Subcutaneous adipose tissue (tissue), 4 donors: Measurements from ENCODE around the gene INPP5E. TPM values are rescaled to one million over a fixed set of nuclear protein-coding genes. Genes with fewer than 3 reads are reported as not detected.

Source experiments
- total RNA-seq, 4 donors: library from RNA; depleted of rRNA; stranded (reverse); fragments of >200 nt; gene quantifications; one replicate each; pipeline ENCODE4 v1.1.0, GENCODE V29; 2016
- TF ChIP-seq, protein P1 (sequence below): fragments of 450-650 bp; IDR thresholded peaks from one replicate; pipeline ENCODE4 v1.5.1; 2016; ENCODE audit warnings: low read depth, mild to moderate bottlenecking, control low read depth, antibody characterized with exemption, moderate library complexity

Gene INPP5E
- total RNA-seq, 4 donors from 2014 or later: 4.4 to 12.8 (median 5.0) TPM

DNA sequence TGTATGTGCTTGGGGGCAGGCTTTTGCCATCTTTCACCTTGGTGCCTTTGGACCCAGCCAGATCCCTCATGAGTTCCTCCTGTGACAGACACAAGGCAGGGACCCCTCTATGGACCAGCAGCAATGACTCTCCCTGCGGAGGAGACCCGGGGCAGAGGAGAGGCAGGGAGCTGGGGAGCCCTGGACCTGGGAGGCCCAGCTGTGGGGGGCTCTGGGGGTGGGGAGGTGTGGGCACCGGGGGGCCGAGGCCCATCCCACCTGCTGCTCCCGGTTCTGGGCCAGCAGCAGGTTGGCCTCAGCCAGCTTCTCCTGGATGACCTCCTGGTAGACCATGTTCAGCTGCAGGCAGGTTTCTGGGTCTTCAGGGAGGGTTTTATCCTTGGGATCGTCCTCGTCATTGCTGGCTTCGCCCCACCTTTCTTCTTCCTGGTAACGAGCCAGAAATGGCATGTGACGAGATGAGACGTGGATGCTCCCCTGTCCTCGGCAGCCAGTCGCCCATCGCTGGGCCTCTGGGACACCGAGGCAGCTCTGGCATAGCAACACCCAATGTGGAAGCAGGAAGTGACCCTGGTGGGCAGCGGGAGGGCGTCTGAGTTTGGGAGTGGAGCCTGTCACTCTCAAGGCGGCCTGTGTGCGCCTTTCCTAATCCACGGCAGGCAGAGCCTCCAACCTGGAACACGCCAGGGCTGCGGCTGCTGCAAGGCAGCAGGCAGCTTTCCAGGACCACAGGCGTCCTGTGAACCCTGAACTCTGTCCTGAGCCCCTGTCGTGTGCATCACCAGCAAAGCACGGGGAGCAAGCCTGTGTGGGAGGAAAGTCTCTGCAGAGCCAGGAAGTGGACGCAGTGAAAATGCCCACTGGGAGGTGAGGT, 44.1 kb downstream of the INPP5E start:
- TF ChIP-seq, protein P1, sequence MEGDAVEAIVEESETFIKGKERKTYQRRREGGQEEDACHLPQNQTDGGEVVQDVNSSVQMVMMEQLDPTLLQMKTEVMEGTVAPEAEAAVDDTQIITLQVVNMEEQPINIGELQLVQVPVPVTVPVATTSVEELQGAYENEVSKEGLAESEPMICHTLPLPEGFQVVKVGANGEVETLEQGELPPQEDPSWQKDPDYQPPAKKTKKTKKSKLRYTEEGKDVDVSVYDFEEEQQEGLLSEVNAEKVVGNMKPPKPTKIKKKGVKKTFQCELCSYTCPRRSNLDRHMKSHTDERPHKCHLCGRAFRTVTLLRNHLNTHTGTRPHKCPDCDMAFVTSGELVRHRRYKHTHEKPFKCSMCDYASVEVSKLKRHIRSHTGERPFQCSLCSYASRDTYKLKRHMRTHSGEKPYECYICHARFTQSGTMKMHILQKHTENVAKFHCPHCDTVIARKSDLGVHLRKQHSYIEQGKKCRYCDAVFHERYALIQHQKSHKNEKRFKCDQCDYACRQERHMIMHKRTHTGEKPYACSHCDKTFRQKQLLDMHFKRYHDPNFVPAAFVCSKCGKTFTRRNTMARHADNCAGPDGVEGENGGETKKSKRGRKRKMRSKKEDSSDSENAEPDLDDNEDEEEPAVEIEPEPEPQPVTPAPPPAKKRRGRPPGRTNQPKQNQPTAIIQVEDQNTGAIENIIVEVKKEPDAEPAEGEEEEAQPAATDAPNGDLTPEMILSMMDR: no peak

DNA sequence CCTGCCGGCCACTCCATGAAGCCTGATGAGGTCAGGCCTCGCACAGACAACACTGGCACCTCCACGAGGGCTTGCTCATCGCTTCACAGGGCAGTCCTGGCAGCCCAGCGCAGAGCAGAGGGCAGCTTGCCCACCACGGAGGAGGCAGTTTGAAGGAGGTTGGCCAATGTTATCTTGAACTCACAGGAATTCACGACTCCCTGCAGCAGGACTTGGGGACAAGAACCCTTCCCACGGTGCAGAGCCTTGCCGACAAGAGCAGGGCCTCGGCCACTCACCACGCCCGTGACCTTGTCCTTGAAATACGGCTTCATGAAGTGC, 44.7 kb downstream of the INPP5E start:
- TF ChIP-seq, protein P1: no peak

DNA sequence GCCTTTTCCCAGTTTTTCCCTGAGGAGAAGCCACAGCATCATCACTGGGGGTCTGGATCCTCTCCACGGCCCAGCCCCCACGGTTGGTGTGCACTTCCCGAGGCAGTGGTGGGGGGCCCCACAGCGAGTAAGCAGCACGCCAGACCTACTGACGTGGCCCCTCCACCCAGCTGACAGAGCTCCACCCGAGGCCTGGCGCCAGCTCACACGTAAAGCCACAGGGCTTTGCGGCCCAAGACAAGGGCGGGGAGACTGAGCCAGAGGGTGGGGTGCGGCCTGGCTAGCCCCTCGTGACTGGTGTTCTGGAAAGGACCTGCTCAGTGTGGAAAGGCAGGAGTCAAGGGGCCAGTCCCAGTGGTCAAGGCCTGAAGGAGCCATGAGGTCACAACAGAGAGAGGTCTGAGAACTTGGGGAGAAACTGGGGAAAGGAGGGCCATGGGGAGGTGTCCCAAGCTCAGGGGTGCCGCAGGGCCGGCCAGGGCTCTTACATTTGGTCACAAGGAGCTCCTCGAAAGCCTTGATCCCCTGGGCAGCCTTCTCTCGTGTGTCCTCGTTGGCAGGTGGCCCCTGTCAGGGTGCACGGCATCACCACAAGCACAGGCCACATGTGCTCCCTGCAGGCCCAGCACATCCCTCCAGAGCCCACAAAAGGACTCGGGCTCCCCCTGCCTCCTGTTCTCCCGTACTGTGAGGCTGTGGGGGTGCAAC, 45.2 kb downstream of the INPP5E start:
- TF ChIP-seq, protein P1: no peak

DNA sequence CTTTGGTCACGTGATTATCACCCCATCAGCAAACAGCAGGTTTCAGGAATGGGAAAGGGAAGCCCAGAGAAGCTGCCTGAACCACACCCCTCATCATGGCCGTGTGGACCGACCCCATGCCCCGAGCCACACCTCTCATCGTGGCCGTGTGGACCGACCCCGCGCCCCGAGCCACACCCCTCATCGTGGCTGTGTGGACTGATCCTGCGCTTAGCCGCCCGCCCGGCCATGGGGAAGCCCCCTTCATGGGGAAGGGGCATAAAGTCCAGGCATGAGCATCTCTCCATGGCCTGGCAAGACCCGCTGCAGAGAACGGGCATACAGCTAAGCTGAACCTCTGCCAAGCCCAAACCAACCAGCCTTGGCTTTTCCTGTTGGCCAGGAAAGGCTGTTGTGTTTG, 46.1 kb downstream of the INPP5E start:
- TF ChIP-seq, protein P1: no peak

DNA sequence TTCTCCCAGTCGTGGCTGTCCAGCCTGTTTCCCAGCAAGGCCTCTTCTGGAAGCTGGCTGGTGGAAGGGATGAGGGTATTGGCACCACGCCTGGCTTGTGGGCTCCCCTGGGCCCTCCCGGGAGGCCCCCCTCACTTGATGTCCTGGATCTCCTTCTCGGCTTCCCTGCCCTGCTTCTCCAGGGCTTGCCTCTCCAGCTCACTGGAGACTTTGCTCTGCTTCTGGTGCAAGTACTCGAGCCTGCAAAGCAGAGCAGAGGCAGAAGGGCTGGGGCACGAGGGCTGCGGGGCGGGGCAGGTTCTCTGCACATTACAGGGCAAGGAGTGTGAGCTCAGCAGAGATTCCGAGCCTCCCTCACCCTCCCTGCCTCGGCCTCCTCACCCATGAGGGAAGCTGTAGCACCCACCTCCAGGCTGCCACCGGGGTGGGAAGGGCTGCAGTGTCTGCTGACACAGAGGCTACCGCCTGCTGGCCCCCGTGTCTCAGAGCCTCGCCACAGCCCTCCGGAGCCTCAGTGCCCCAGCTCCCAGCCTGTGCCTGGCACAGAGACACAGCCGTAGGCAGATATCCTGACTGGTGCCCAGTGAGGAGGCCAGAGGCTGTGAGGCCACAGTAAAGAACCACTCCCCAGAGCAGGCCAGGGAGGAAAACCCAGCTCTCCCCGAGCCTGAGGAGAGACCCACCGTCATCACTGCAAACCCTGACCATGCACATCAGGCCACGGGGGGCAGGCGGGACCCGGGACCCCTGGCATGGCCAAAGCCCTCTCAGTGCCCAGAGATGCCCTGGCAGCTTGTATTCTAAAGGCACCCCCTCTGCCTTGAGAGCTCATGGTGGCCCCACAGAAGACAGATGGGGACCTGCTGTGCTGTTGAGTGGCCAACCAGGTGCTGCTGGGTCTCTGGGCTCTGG, 46.9 kb downstream of the INPP5E start:
- TF ChIP-seq, protein P1: no peak

DNA sequence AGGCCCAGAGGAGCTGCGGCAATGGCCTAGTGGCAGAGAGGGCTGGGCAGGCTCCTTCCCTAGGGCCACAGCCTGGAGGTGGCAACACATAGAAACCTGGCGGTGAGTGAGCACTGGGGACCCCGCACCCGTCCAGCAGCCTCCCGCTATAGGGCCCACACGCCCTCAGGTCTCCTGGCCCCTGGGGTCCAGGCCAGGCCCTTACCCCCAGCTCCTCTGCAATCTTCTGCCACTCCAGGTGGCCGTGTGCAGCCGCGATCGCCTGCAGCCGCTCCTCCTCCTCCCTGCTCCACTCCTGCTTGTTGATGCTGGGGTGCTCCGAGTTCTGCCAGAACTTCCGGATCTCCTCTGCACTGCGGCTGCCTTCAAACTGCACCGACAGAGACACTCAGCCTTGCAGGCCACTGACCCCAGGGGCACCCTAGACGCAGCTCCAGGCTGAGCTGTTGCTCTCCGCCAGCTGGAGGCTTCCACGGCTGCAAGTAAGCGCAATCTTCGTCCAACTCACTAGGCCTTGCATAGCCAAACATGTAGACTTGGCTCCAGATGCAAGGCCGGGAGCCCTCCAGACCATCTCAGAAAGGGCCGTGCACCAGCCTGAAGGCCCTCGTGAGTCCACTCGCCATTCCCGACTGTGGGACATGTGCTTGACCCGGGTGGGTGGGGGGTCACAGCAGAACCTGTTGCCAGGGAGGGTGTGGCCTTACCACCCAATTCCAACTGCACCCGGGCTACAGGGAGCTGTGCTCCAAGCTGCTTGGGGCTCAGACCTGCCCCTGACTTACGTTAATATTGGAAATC, 47.7 kb downstream of the INPP5E start:
- TF ChIP-seq, protein P1: no peak
